Activated CD4-positive, alpha-beta memory T cell treated with anti-CD3 and anti-CD28 coated beads for 36 hours (primary cell): ENCODE measurements around the gene C1orf174. TPM values are rescaled to one million over a fixed set of nuclear protein-coding genes. Genes with fewer than 3 reads are reported as not detected.

Experiments
- CTCF ChIA-PET: fragments of 350-600 bp; sonication (Branson Sonifier 250); formaldehyde crosslinking; loops from one replicate; lab custom pipeline; 2021; ENCODE audit warnings: antibody characterized with exemption, inconsistent platforms; lab: Charles Lee
- POLR2A ChIA-PET: fragments of 350-600 bp; sonication (Branson Sonifier 250); formaldehyde crosslinking; loops from one replicate; lab custom pipeline; 2021; ENCODE audit warnings: antibody characterized with exemption; lab: Charles Lee
- DNase-seq: peaks from one replicate; pipeline ENCODE4 v3.0.0-alpha.2; 2020
- H3K27ac Mint-ChIP-seq: one replicate; pipeline ENCODE4 v1.8.0; 2021; ENCODE audit warnings: mixed read lengths
- H3K27me3 Mint-ChIP-seq: one replicate; pipeline ENCODE4 v1.8.0; 2021; ENCODE audit warnings: mixed read lengths
- H3K36me3 Mint-ChIP-seq: one replicate; pipeline ENCODE4 v1.8.0; 2021; ENCODE audit warnings: mixed read lengths
- H3K4me1 Mint-ChIP-seq: one replicate; pipeline ENCODE4 v1.8.0; 2021; ENCODE audit warnings: low read depth, mixed read lengths
- H3K4me3 Mint-ChIP-seq: one replicate; pipeline ENCODE4 v1.8.0; 2021; ENCODE audit warnings: mild to moderate bottlenecking, mixed read lengths
- H3K9me3 Mint-ChIP-seq: one replicate; pipeline ENCODE4 v1.8.0; 2021; ENCODE audit warnings: mixed read lengths
- intact Hi-C: fragments of 100-400 bp; cut with micrococcal nuclease; formaldehyde crosslinking; loops from one replicate; pipeline ENCODE4 v1.15.1; 2023
- total RNA-seq, 2 experiments: library from RNA; stranded (reverse); gene quantifications; one replicate each; pipeline ENCODE4 v1.2.3, GENCODE V29; 2021

Gene C1orf174
- total RNA-seq, 2 experiments from 2014 or later, result 32.8 to 33.5 TPM

- intact Hi-C loops, result no loop called here
- Mint-ChIP-seq H3K4me3 (no peak overlapping the region), H3K27ac (no peak overlapping the region), H3K9me3 (peaks cover 8% of the 10 kb centered on the region), H3K27me3 (no peaks in the 10 kb centered on the region), H3K4me1 (no peaks in the 10 kb centered on the region), H3K36me3 (peaks cover 43% of the 10 kb centered on the region)
- POLR2A ChIA-PET, result no interaction called here
- DNase-seq, result no peak
- CTCF ChIA-PET, result no interaction called here
These were observed 25.3 kb downstream of the C1orf174 start for GRCh38 chr1:3874736-3875135.

- CTCF ChIA-PET, result no interaction called here
- H3K4me1 Mint-ChIP-seq, result no peaks in the 10 kb centered on the region
- no peak overlapping the region for H3K4me3 Mint-ChIP-seq
- no peaks in the 10 kb centered on the region for H3K27me3 Mint-ChIP-seq
- POLR2A ChIA-PET, result no interaction called here
- peaks cover 38% of the 10 kb centered on the region for H3K36me3 Mint-ChIP-seq
- no peak overlapping the region for H3K27ac Mint-ChIP-seq
- intact Hi-C loops, result no loop called here
- DNase-seq, result no peak
- H3K9me3 Mint-ChIP-seq, result no peaks in the 10 kb centered on the region
These were observed 27.5 kb downstream of the C1orf174 start for GRCh38 chr1:3872546-3872945.

- Mint-ChIP-seq H3K27ac (no peak overlapping the region), H3K4me3 (no peak overlapping the region), H3K9me3 (no peaks in the 10 kb centered on the region), H3K36me3 (peaks cover 41% of the 10 kb centered on the region), H3K27me3 (no peaks in the 10 kb centered on the region), H3K4me1 (no peaks in the 10 kb centered on the region)
- DNase-seq, result no peak
- intact Hi-C loops, result no loop called here
- ChIA-PET POLR2A (no interaction called here), CTCF (no interaction called here)
These were observed 28.6 kb downstream of the C1orf174 start for GRCh38 chr1:3871451-3871805.

- POLR2A ChIA-PET, result no interaction called here
- CTCF ChIA-PET, result no interaction called here
- Mint-ChIP-seq H3K27me3 (no peaks in the 10 kb centered on the region), H3K4me3 (no peak overlapping the region), H3K4me1 (no peaks in the 10 kb centered on the region), H3K9me3 (no peaks in the 10 kb centered on the region), H3K27ac (no peak overlapping the region), H3K36me3 (peaks cover 32% of the 10 kb centered on the region)
- no peak for DNase-seq
- intact Hi-C loops, result no loop called here
These were observed 30.2 kb downstream of the C1orf174 start for GRCh38 chr1:3869751-3870301.

- Mint-ChIP-seq H3K4me3 (no peak overlapping the region), H3K36me3 (peaks cover 27% of the 10 kb centered on the region), H3K4me1 (no peaks in the 10 kb centered on the region), H3K9me3 (no peaks in the 10 kb centered on the region), H3K27me3 (no peaks in the 10 kb centered on the region), H3K27ac (no peak overlapping the region)
- no peak for DNase-seq
- POLR2A ChIA-PET, result no interaction called here
- intact Hi-C loops, result no loop called here
- CTCF ChIA-PET, result no interaction called here
These were observed 31.5 kb downstream of the C1orf174 start for GRCh38 chr1:3868464-3869006.

GRCh38 chr1:3865606-3866160, 34.4 kb downstream of the C1orf174 start:
- no peak for DNase-seq
- no peaks in the 10 kb centered on the region for H3K9me3 Mint-ChIP-seq
- no peak overlapping the region for H3K27ac Mint-ChIP-seq
- ChIA-PET POLR2A (no interaction called here), CTCF (no interaction called here)
- peaks cover 22% of the 10 kb centered on the region for H3K36me3 Mint-ChIP-seq
- intact Hi-C loops, result no loop called here
- H3K4me1 Mint-ChIP-seq, result no peaks in the 10 kb centered on the region
- H3K27me3 Mint-ChIP-seq, result no peaks in the 10 kb centered on the region
- no peak overlapping the region for H3K4me3 Mint-ChIP-seq

GRCh38 chr1:3864884-3865283, 35.2 kb downstream of the C1orf174 start:
- Mint-ChIP-seq H3K4me3 (no peak overlapping the region), H3K27ac (no peak overlapping the region), H3K27me3 (no peaks in the 10 kb centered on the region), H3K4me1 (no peaks in the 10 kb centered on the region), H3K9me3 (no peaks in the 10 kb centered on the region), H3K36me3 (peaks cover 17% of the 10 kb centered on the region)
- no peak for DNase-seq
- intact Hi-C loops, result no loop called here
- ChIA-PET POLR2A (no interaction called here), CTCF (no interaction called here)

GRCh38 chr1:3863231-3863935, 36.7 kb downstream of the C1orf174 start:
- ChIA-PET CTCF (no interaction called here), POLR2A (interaction anchor here (2.3 kb wide), 1 partner anchor 36 kb away, joined by 5 read pairs; the partner anchor contains the start of gene C1orf174)
- H3K4me1 Mint-ChIP-seq, result peaks cover 8% of the 10 kb centered on the region

GRCh38 chr1:3858231-3858981, 41.7 kb downstream of the C1orf174 start:
- DNase-seq, result peak; percentile 27
- ChIA-PET POLR2A (no interaction called here), CTCF (interaction anchor here (0.9 to 3.0 kb wide), 3 partner anchors 42 to 62 kb away, joined by 3 to 11 read pairs (median 3); partner anchors contain the start of genes C1orf174 and LRRC47)
- Mint-ChIP-seq H3K4me3 (peak overlapping the region; percentile 89), H3K27me3 (no peaks in the 10 kb centered on the region), H3K4me1 (peaks cover 27% of the 10 kb centered on the region), H3K36me3 (peaks cover 3% of the 10 kb centered on the region), H3K27ac (no peak overlapping the region), H3K9me3 (no peaks in the 10 kb centered on the region)
- intact Hi-C loops, result no loop called here

More at GRCh38 chr1:3863231-3863935, 36.7 kb downstream of the C1orf174 start:
- no peak overlapping the region for H3K27ac Mint-ChIP-seq
- DNase-seq, result no peak
- H3K36me3 Mint-ChIP-seq, result peaks cover 13% of the 10 kb centered on the region
- no peaks in the 10 kb centered on the region for H3K27me3 Mint-ChIP-seq
- no peak overlapping the region for H3K4me3 Mint-ChIP-seq
- intact Hi-C loops, result no loop called here
- H3K9me3 Mint-ChIP-seq, result no peaks in the 10 kb centered on the region

GRCh38 chr1:3857791-3858129, 42.3 kb downstream of the C1orf174 start:
- Mint-ChIP-seq H3K36me3 (peaks cover 3% of the 10 kb centered on the region), H3K4me3 (peak overlapping the region; percentile 89), H3K27ac (no peak overlapping the region), H3K9me3 (no peaks in the 10 kb centered on the region), H3K4me1 (peaks cover 27% of the 10 kb centered on the region), H3K27me3 (no peaks in the 10 kb centered on the region)
- no peak for DNase-seq
- intact Hi-C loops, result loop anchor here (1.0 to 2.0 kb wide), 2 partner anchors 43 to 61 kb away; partner anchors contain the start of genes C1orf174 and LRRC47
- POLR2A ChIA-PET, result no interaction called here
- CTCF ChIA-PET, result interaction anchor here (0.8 to 3.0 kb wide), 7 partner anchors 27 to 64 kb away, joined by 3 to 11 read pairs (median 4); partner anchors contain the start of genes C1orf174 and LRRC47

GRCh38 chr1:3856923-3857790, 42.9 kb downstream of the C1orf174 start, which contains the start of the genes CEP104 and DFFB:
Gene CEP104, minus strand, starts transcription at chr1:3857211. Its CDS starts 4,804 bp downstream, at chr1:3852407.
Gene DFFB, plus strand, starts transcription at chr1:3857476. Its CDS starts 128 bp downstream, at chr1:3857604.
- Mint-ChIP-seq H3K4me1 (peaks cover 27% of the 10 kb centered on the region), H3K27me3 (no peaks in the 10 kb centered on the region), H3K36me3 (peaks cover 3% of the 10 kb centered on the region), H3K4me3 (peak within 1 kb of the TSS; percentile 89), H3K27ac (peak within 1 kb of the TSS; percentile 71), H3K9me3 (no peaks in the 10 kb centered on the region)
- ChIA-PET CTCF (interaction anchor here (0.8 to 3.0 kb wide), 7 partner anchors 27 to 63 kb away, joined by 3 to 11 read pairs (median 4); partner anchors contain the start of genes C1orf174 and LRRC47), POLR2A (interaction anchor here (1.4 kb wide), 1 partner anchor 43 kb away, joined by 5 read pairs; the partner anchor contains the start of gene C1orf174)
- DNase-seq, result peak; percentile 98
- intact Hi-C loops, result loop anchor here (1.0 to 2.0 kb wide), 2 partner anchors 43 to 60 kb away; partner anchors contain the start of genes C1orf174 and LRRC47
